HepG2 (cell line): ENCODE data around the gene LSM3. TPM values are rescaled to one million over a fixed set of nuclear protein-coding genes. Genes with fewer than 3 reads are reported as not detected.

Source experiments
- ATAC-seq: fragments of 200-7000 bp; cut with Tn5 transposase; 3 replicates; pipeline ENCODE4 v1.9.1; 2020; ENCODE audit warnings: mild to moderate bottlenecking, moderate library complexity
- BruUV-seq: library from RNA; stranded (reverse); fragments of 400-500 nt; replicated peaks from 2 replicates; lab custom pipeline; 2021; lab: Mats Ljungman, UMichigan
- CTCF ChIA-PET: fragments of 300-600 bp; formaldehyde crosslinking; extraction: SDS; loops from one replicate; lab custom pipeline; 2021; ENCODE audit warnings: low total read pairs, inconsistent platforms, low intra/inter-chr PET ratio; lab: Yijun Ruan, JAX
- POLR2A ChIA-PET: fragments of 350-600 bp; sonication (Branson Sonifier 250); formaldehyde crosslinking; loops from one replicate; lab custom pipeline; 2020; ENCODE audit warnings: antibody characterized with exemption, inconsistent platforms; lab: Yijun Ruan, JAX
- DNase-seq: peaks from one replicate; pipeline ENCODE4 v3.0.0-alpha.2; 2015; ENCODE audit warnings: low spot score
- FAIRE-seq: peaks from 3 replicates; lab custom pipeline; 2011; peaks lifted over from hg19 to GRCh38; lab: Jason Lieb, UNC
- H2AFZ ChIP-seq: one replicate; pipeline ENCODE4 v1.6.1; 2011; ENCODE audit warnings: low read length, inconsistent platforms
- H3K27ac ChIP-seq: fragments of 300-600 bp; 3 replicates; pipeline ENCODE4 v1.8.0; 2011; ENCODE audit warnings: mixed run types, mild to moderate bottlenecking, mixed read lengths, low read length, inconsistent platforms; ENCODE audit not compliant: insufficient read depth; ENCODE audit errors: extremely low read length
- H3K27me3 ChIP-seq, 2 experiments: fragments of 200-600 bp in 1 of 2; 2 replicates in 1 of 2; 3 replicates in 1 of 2; pipeline versions ENCODE4 v1.6.0 to v1.8.0; 2011; ENCODE audit warnings: low read length in 2 of 2, mild to moderate bottlenecking in 2 of 2, moderate library complexity in 2 of 2, inconsistent platforms in 1 of 2; ENCODE audit not compliant: insufficient read depth in 2 of 2, control insufficient read depth in 1 of 2
- H3K36me3 ChIP-seq, 2 experiments: fragments of 200-600 bp in 1 of 2; replicated peaks in 1 of 2; 2 replicates in 1 of 2; 3 replicates in 1 of 2; pipeline versions ENCODE4 v1.5.1 to v1.8.0; 2011; ENCODE audit warnings: low read length in 2 of 2, inconsistent platforms in 1 of 2; ENCODE audit not compliant: insufficient read depth in 2 of 2, control insufficient read depth in 1 of 2
- H3K4me1 ChIP-seq: 2 replicates; pipeline ENCODE4 v1.5.1; 2012; ENCODE audit warnings: low read length, inconsistent platforms; ENCODE audit not compliant: insufficient read depth
- H3K4me2 ChIP-seq: 2 replicates; pipeline ENCODE4 v1.6.0; 2011; ENCODE audit warnings: low read depth, low read length, inconsistent platforms
- H3K4me3 ChIP-seq, 3 experiments: fragments of 200-600 bp in 1 of 3; sonication (generic), shearing (Covaris generic) in 1 of 3; replicated peaks in 1 of 3; 2 replicates each; pipeline ENCODE4 v1.5.1; 2011 to 2016; ENCODE audit warnings: low read length in 3 of 3, inconsistent platforms in 2 of 3, low read depth in 2 of 3, mild to moderate bottlenecking in 2 of 3, control low read depth in 1 of 3, mixed read lengths in 1 of 3; ENCODE audit not compliant: insufficient read depth in 1 of 3
- H3K79me2 ChIP-seq: one replicate; pipeline ENCODE4 v1.6.1; 2011; ENCODE audit warnings: low read length, inconsistent platforms; ENCODE audit not compliant: insufficient read depth
- H3K9ac ChIP-seq: 2 replicates; pipeline ENCODE4 v1.6.0; 2011; ENCODE audit warnings: mild to moderate bottlenecking, low read depth, low read length, inconsistent platforms; ENCODE audit not compliant: insufficient read depth
- H3K9me3 ChIP-seq: 2 replicates; pipeline ENCODE4 v1.5.1; 2012; ENCODE audit warnings: mild to moderate bottlenecking, low read length
- H4K20me1 ChIP-seq: 2 replicates; pipeline ENCODE4 v1.6.0; 2011; ENCODE audit warnings: inconsistent platforms, mild to moderate bottlenecking, low read length, moderate library complexity; ENCODE audit not compliant: insufficient read depth
- DPF2 ChIP-seq: sonication (generic); formaldehyde crosslinking; IDR thresholded peaks from 2 replicates; pipeline ENCODE4 v1.4.0; 2020; ENCODE audit warnings: mild to moderate bottlenecking, low read depth, missing genetic modification reagents, borderline replicate concordance
- FOXM1 ChIP-seq: sonication (generic); formaldehyde crosslinking; IDR thresholded peaks from 2 replicates; pipeline ENCODE4 v1.5.0; 2020; ENCODE audit warnings: missing genetic modification reagents
- LRRFIP1 ChIP-seq: sonication (generic); formaldehyde crosslinking; conservative IDR thresholded peaks from 2 replicates; pipeline ENCODE4 v1.4.0; 2020; ENCODE audit warnings: missing genetic modification reagents
- MED8 ChIP-seq: sonication (generic); formaldehyde crosslinking; IDR thresholded peaks from 2 replicates; pipeline ENCODE4 v1.8.1; 2023; ENCODE audit warnings: mild to moderate bottlenecking, missing genetic modification reagents; ENCODE audit not compliant: insufficient replicate concordance
- MEIS2 ChIP-seq: sonication (generic); formaldehyde crosslinking; IDR thresholded peaks from 2 replicates; pipeline ENCODE4 v1.9.0; 2021; ENCODE audit warnings: mild to moderate bottlenecking, missing genetic modification reagents
- PRDM4 ChIP-seq: sonication (generic); formaldehyde crosslinking; IDR thresholded peaks from 2 replicates; pipeline ENCODE4 v1.9.0; 2021; ENCODE audit warnings: missing genetic modification reagents, borderline replicate concordance
- XRCC5 ChIP-seq: fragments of 200-400 bp; formaldehyde crosslinking; optimal IDR thresholded peaks from 2 replicates; pipeline ENCODE3; 2017; ENCODE audit warnings: mild to moderate bottlenecking, low read length
- ZNF230 ChIP-seq: sonication (generic); formaldehyde crosslinking; IDR thresholded peaks from 2 replicates; pipeline ENCODE4 v1.4.0; 2020; ENCODE audit warnings: mild to moderate bottlenecking, missing genetic modification reagents
- ZNF296 ChIP-seq: sonication (generic); formaldehyde crosslinking; conservative IDR thresholded peaks from 2 replicates; pipeline ENCODE4 v1.5.0; 2020; ENCODE audit warnings: mild to moderate bottlenecking, missing genetic modification reagents
- ZNF556 ChIP-seq: sonication (generic); formaldehyde crosslinking; IDR thresholded peaks from 2 replicates; pipeline ENCODE4 v1.4.0; 2020; ENCODE audit warnings: mild to moderate bottlenecking, missing genetic modification reagents, borderline replicate concordance
- ZNF703 ChIP-seq: sonication (generic); formaldehyde crosslinking; IDR thresholded peaks from 2 replicates; pipeline ENCODE4 v1.5.1; 2020; ENCODE audit warnings: missing genetic modification reagents, mild to moderate bottlenecking, moderate library complexity, borderline replicate concordance
- ZNF766 ChIP-seq: sonication (generic); formaldehyde crosslinking; IDR thresholded peaks from 2 replicates; pipeline ENCODE4 v1.5.0; 2020; ENCODE audit warnings: missing genetic modification reagents, borderline replicate concordance
- ZNF800 ChIP-seq: sonication (generic); formaldehyde crosslinking; IDR thresholded peaks from 2 replicates; pipeline ENCODE4 v1.4.0; 2020; ENCODE audit warnings: missing genetic modification reagents
- WGBS: methylation state at CpG from one replicate; pipeline ENCODE4 v1.1.6; 2017; ENCODE audit warnings: low lambda C conversion rate; 5-methylcytosine and 5-hydroxymethylcytosine counted together
- in situ Hi-C: cut with HindIII; loops from 2 replicates; pipeline ENCODE4 v1.10.0; 2017; ENCODE audit warnings: low pct_unique_long_range_greater_than_20kb; ENCODE audit not compliant: extremely low pct_ligation_motif_present
- intact Hi-C: fragments of 100-400 bp; cut with micrococcal nuclease; formaldehyde crosslinking; loops from one replicate; pipeline ENCODE4 v1.10.0; 2022; ENCODE audit not compliant: unreplicated experiment
- polyA plus RNA-seq, 8 experiments: library from polyadenylated mRNA; depleted of rRNA in 3 of 8; stranded (reverse) in 7 of 8; unstranded in 1 of 8; fragments of >200 nt; fragmentation: Illumina TruSeq in 4 of 8; extraction: Trizol in 4 of 8; gene quantifications; 2 replicates each; pipeline versions ENCODE4 v1.2.1 to v1.2.3, GENCODE V29; 2011 to 2016; ENCODE audit warnings: low read depth in 4 of 8, missing spikeins in 1 of 8, mixed read lengths in 1 of 8; ENCODE audit not compliant: insufficient read depth in 1 of 8
- total RNA-seq, 5 experiments: library from RNA; depleted of rRNA; stranded (reverse); fragments of >200 nt; fragmentation: Illumina TruSeq; extraction: Trizol; gene quantifications; 2 replicates each; pipeline ENCODE4 v1.2.3, GENCODE V29; 2016; ENCODE audit warnings: low read depth in 1 of 5

Gene LSM3
- total and polyA plus RNA-seq, 2 of the 13 experiments (the other 11 are each of a cell fraction or from before 2014, with no cell fraction given) = 5.1 to 19.4 TPM

GRCh38 chr3:14210843-14211594 lies 32.4 kb downstream of the LSM3 start:
- ATAC-seq (no peak), FAIRE-seq (no peak), DNase-seq (no peak)
- TF ChIP-seq MED8 (CRISPR knock-in tag) (no peak), ZNF766 (CRISPR knock-in tag) (no peak), MEIS2 (no peak), ZNF800 (CRISPR knock-in tag) (no peak), ZNF703 (CRISPR knock-in tag) (no peak), ZNF556 (CRISPR knock-in tag) (no peak), PRDM4 (CRISPR knock-in tag) (no peak), DPF2 (no peak), XRCC5 (no peak), ZNF296 (CRISPR knock-in tag) (no peak), LRRFIP1 (no peak), ZNF230 (CRISPR knock-in tag) (no peak), FOXM1 (no peak)
- intact Hi-C loops = no loop called here
- no peak overlapping the region for H2AFZ ChIP-seq
- peaks cover 49% of the 10 kb centered on the region for H3K4me1 ChIP-seq
- H3K79me2 ChIP-seq = no peaks in the 10 kb centered on the region
- in situ Hi-C loops = no loop called here
- H3K9me3 ChIP-seq = no peaks in the 10 kb centered on the region
- 29% methylated on average over 4 of the region's 4 CpGs for WGBS
- no peaks in the 10 kb centered on the region for H3K36me3 ChIP-seq
- no peak overlapping the region for H3K4me3 ChIP-seq
- H4K20me1 ChIP-seq = no peaks in the 10 kb centered on the region
- CTCF ChIA-PET = no interaction called here
- no peak overlapping the region for H3K4me2 ChIP-seq
- H3K27ac ChIP-seq = no peak overlapping the region
- BruUV-seq = no TSS peak
- POLR2A ChIA-PET = no interaction called here
- H3K27me3 ChIP-seq = no peaks in the 10 kb centered on the region; a peak in 1 of 5 replicates
- no peak overlapping the region for H3K9ac ChIP-seq
